Loucy (cell line): ENCODE data around the gene CYTIP.

Experiments
- H2AFZ ChIP-seq: fragments of 200-600 bp; sonication (generic); 2 replicates; pipeline ENCODE4 v1.6.0; 2016; ENCODE audit warnings: antibody characterized with exemption, mild to moderate bottlenecking, low read length, moderate library complexity
- H3F3A ChIP-seq: fragments of 200-600 bp; 2 replicates; pipeline ENCODE4 v1.6.0; 2016; ENCODE audit warnings: antibody characterized with exemption, low read depth, mild to moderate bottlenecking
- H3K27me3 ChIP-seq: fragments of 200-600 bp; sonication (generic); 2 replicates; pipeline ENCODE4 v1.6.1; 2014; ENCODE audit warnings: low read length, mild to moderate bottlenecking; ENCODE audit not compliant: insufficient read depth, poor library complexity, severe bottlenecking
- H3K36me3 ChIP-seq: fragments of 200-600 bp; sonication (generic); 2 replicates; pipeline ENCODE4 v1.6.1; 2016; ENCODE audit warnings: low read length; ENCODE audit not compliant: insufficient read depth
- H3K4me1 ChIP-seq: fragments of 200-600 bp; sonication (generic); 2 replicates; pipeline ENCODE4 v1.5.1; 2014; ENCODE audit warnings: low read length, mild to moderate bottlenecking; ENCODE audit not compliant: insufficient read depth, poor library complexity, severe bottlenecking
- H3K4me2 ChIP-seq: fragments of 200-600 bp; sonication (generic); 2 replicates; pipeline ENCODE4 v1.6.0; 2014; ENCODE audit warnings: antibody characterized with exemption, low read length, low read depth, mild to moderate bottlenecking; ENCODE audit not compliant: poor library complexity, severe bottlenecking
- H3K4me3 ChIP-seq: fragments of 200-600 bp; sonication (generic); 2 replicates; pipeline ENCODE4 v1.5.1; 2014; ENCODE audit warnings: low read length, mild to moderate bottlenecking, mixed read lengths; ENCODE audit not compliant: poor library complexity, severe bottlenecking
- H3K79me2 ChIP-seq: fragments of 200-600 bp; sonication (generic); 2 replicates; pipeline ENCODE4 v1.6.1; 2014; ENCODE audit warnings: low read length; ENCODE audit not compliant: insufficient read depth
- H3K9ac ChIP-seq: fragments of 200-600 bp; sonication (generic); 2 replicates; pipeline ENCODE4 v1.6.0; 2014; ENCODE audit warnings: mild to moderate bottlenecking, low read depth, low read length, moderate library complexity; ENCODE audit not compliant: poor library complexity, severe bottlenecking
- H3K9me2 ChIP-seq: fragments of 200-600 bp; sonication (generic); replicated peaks from 2 replicates; pipeline ENCODE4 v1.6.1; 2016; ENCODE audit warnings: low read depth, low read length, mixed read lengths
- H3K9me3 ChIP-seq: fragments of 200-600 bp; sonication (generic); 2 replicates; pipeline ENCODE4 v1.6.1; 2014; ENCODE audit warnings: mild to moderate bottlenecking, antibody characterized with exemption, low read length, low read depth; ENCODE audit not compliant: insufficient read depth
- H4K20me1 ChIP-seq: fragments of 200-600 bp; sonication (generic); 2 replicates; pipeline ENCODE4 v1.6.0; 2014; ENCODE audit warnings: antibody characterized with exemption, low read length, mild to moderate bottlenecking; ENCODE audit not compliant: insufficient read depth, poor library complexity, severe bottlenecking
- CTCF ChIP-seq: fragments of 200-600 bp; sonication (generic); conservative IDR thresholded peaks from 2 replicates; pipeline ENCODE4 v1.5.1; 2014; ENCODE audit warnings: mild to moderate bottlenecking, antibody characterized with exemption, low read length
- EZH2phosphoT487 ChIP-seq: fragments of 200-600 bp; IDR thresholded peaks from 2 replicates; pipeline ENCODE4 v1.6.1; 2018; ENCODE audit warnings: antibody characterized with exemption, mild to moderate bottlenecking, moderate library complexity, borderline replicate concordance

The CYTIP gene

GRCh38 chr2:157395811-157396210 lies 48.1 kb downstream of the CYTIP start:
- TF ChIP-seq CTCF (no peak), EZH2phosphoT487 (no peak)
- no peak overlapping the region for H3K4me2 ChIP-seq
- H3K4me3 ChIP-seq = no peak overlapping the region
- H3K9ac ChIP-seq = no peak overlapping the region
- H3K4me1 ChIP-seq = no peaks in the 10 kb centered on the region
- no peaks in the 10 kb centered on the region for H3K79me2 ChIP-seq
- no peaks in the 10 kb centered on the region for H4K20me1 ChIP-seq
- H3K36me3 ChIP-seq = no peaks in the 10 kb centered on the region
- no peak overlapping the region for H2AFZ ChIP-seq
- H3K9me2 ChIP-seq = no peaks in the 10 kb centered on the region
- no peaks in the 10 kb centered on the region for H3K9me3 ChIP-seq
- H3F3A ChIP-seq = no peaks in the 10 kb centered on the region
- no peaks in the 10 kb centered on the region for H3K27me3 ChIP-seq

- Histone ChIP-seq H3K9me2 (no peaks in the 10 kb centered on the region), H3K36me3 (no peaks in the 10 kb centered on the region), H2AFZ (no peak overlapping the region), H3K4me3 (no peak overlapping the region), H3F3A (no peaks in the 10 kb centered on the region), H4K20me1 (no peaks in the 10 kb centered on the region), H3K79me2 (no peaks in the 10 kb centered on the region), H3K4me2 (no peak overlapping the region), H3K4me1 (no peaks in the 10 kb centered on the region), H3K9me3 (no peaks in the 10 kb centered on the region), H3K27me3 (no peaks in the 10 kb centered on the region), H3K9ac (no peak overlapping the region)
- TF ChIP-seq EZH2phosphoT487 = no peak
- no peak for TF ChIP-seq CTCF
Measured at GRCh38 chr2:157394928-157395327, 49.0 kb downstream of the CYTIP start.

GRCh38 chr2:157393348-157393747 lies 50.5 kb downstream of the CYTIP start:
- no peaks in the 10 kb centered on the region for H3F3A ChIP-seq
- no peak overlapping the region for H2AFZ ChIP-seq
- no peaks in the 10 kb centered on the region for H3K79me2 ChIP-seq
- no peaks in the 10 kb centered on the region for H3K27me3 ChIP-seq
- H3K4me3 ChIP-seq = no peak overlapping the region
- no peak overlapping the region for H3K4me2 ChIP-seq
- H3K9me2 ChIP-seq = no peaks in the 10 kb centered on the region
- H4K20me1 ChIP-seq = no peaks in the 10 kb centered on the region
- H3K9me3 ChIP-seq = no peaks in the 10 kb centered on the region
- no peaks in the 10 kb centered on the region for H3K36me3 ChIP-seq
- H3K4me1 ChIP-seq = no peaks in the 10 kb centered on the region
- no peak overlapping the region for H3K9ac ChIP-seq
- TF ChIP-seq CTCF = no peak
- TF ChIP-seq EZH2phosphoT487 = no peak
